NCI-H1436 treated with DMSO at 0.1 percent for 48 hours (cell line): ENCODE results near the gene ISG15.
"Not testable (repeated sequence)": the region's sequence is repeated elsewhere in the genome, so short reads cannot be mapped to it uniquely, and the experiment has no call there.

ENCODE experiments used
- DNase-seq: peaks from one replicate; lab custom pipeline; 2025; lab: John Stamatoyannopoulos, UW

The ISG15 gene

DNA sequence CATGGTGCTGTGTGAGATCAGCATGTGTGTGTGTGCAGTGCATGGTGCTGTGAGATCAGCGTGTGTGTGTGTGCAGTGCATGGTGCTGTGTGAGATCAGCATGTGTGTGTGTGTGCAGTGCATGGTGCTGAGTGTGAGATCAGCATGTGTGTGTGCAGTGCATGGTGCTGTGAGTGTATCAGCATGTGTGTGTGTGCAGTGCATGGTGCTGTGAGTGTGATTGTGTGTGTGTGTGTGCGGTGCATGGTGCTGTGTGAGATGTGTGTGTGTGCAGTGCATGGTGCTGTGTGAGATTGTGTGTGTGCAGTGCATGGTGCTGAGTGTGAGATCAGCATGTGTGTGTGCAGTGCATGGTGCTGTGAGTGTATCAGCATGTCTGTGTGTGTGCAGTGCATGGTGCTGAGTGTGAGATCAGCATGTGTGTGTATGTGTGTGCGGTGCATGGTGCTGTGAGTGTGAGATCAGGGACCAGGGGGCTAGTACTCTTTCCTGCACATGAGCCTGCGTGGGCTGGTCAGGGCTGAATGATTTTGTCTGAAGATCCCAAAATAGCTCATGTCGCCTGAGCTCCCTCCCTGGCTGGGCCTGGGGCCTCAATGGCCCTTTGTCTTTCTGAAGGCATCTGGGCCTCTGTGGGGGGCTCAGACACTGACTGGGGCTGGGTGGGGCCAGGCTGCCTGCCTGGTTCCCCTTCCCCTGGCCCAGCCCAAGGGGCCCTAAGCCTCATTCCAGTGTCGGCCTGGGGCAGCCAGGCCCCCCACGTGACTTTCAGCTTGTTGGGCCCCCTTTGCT, 17.8 kb downstream of the ISG15 start:
- not testable (repeated sequence) for DNase-seq

GRCh38 chr1:1031659-1032235, 18.4 kb downstream of the ISG15 start:
- DNase-seq: no peak

DNA sequence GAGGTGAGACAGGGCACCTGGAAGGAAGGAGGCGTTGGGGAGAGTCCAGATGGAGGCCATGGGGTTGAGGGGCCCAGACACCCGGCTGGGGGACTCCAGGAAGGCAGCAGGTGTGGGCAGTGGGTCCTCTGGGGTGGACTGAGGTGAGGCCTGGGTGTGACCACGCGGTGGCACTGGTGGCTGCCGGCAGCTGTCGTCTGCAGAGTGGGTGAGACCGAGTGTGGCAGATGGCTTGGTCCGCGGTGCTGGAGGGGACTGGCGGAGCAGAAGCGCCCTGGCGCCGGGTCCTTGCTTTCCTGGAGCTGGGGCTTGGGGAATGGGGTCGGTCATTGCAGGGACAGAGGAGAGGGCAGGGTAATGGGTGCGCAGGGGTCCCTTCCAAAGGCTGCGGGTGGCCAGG, 19.1 kb downstream of the ISG15 start:
- no peak for DNase-seq

DNA sequence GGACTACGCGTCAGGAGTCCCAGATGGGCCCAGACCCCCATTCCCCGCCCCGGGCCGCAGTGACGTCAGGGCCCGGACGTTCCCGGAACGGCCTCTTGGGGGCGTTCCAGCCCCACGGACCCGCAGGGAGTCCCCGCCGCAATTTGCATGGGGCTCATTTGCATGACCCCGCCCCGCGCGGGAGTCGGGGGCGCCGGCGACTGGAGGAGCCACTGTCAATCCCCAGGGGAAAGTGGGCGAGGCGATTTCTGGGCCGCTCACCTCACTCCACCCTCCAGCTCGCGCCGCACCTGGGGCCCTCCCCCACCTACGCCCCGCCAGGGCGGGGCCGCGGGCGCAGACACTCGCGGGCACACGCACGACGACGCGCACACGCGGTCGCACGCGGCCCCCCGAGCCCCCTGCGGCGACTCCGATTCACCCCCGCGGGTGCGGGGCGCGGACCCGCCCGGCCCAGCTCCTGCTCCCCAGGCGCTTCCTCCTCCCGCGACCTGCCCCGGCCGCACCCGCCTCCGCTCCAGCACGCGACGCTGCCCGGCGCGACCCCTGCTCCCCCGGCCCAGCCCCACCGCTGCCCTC, 19.8 kb downstream of the ISG15 start:
- DNase-seq: peak; percentile 67

- DNase-seq: no peak
These were observed 20.6 kb downstream of the ISG15 start for GRCh38 chr1:1033731-1034438.

- no peak for DNase-seq
These were observed 21.1 kb downstream of the ISG15 start for GRCh38 chr1:1034439-1034781.

GRCh38 chr1:1035291-1035943, 22.1 kb downstream of the ISG15 start:
- no peak for DNase-seq

- no peak for DNase-seq
These were observed 24.4 kb downstream of the ISG15 start for GRCh38 chr1:1037366-1038327.

DNA sequence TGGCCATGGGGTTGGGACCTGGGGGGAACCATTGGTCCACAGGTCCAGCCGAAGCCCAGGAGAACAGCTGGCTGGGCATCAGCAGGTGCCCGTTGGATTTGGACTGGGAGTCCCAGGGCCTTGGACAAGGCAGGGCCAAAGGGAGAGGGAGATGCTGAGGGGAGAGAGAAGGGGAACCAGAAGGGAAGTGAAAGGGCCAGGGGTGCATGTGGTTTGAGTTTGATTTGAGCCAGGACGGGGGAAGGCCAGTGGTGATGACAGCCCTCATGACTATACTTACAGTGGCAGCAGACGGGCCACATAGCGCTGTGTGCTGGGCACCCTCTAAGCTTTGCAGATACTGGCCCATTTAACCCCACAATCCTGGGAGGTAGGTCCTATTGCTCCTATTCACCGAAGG, 25.4 kb downstream of the ISG15 start:
- DNase-seq: no peak

GRCh38 chr1:1039145-1039910, 26.0 kb downstream of the ISG15 start:
- DNase-seq: no peak

- no peak for DNase-seq
These were observed 27.0 kb downstream of the ISG15 start for GRCh38 chr1:1040004-1040991.

DNA sequence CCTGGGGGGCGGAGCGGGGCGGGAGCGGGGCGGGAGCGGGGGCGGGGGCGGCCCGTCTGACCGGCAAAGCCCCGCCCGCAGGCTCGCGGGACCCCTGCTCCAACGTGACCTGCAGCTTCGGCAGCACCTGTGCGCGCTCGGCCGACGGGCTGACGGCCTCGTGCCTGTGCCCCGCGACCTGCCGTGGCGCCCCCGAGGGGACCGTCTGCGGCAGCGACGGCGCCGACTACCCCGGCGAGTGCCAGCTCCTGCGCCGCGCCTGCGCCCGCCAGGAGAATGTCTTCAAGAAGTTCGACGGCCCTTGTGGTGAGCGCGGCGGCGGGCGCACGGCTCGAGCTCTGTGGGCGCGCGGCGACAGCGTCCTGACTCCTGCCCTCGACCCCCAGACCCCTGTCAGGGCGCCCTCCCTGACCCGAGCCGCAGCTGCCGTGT, 27.8 kb downstream of the ISG15 start:
- no peak for DNase-seq

GRCh38 chr1:1041873-1042272, 28.6 kb downstream of the ISG15 start:
- DNase-seq: no peak

- no peak for DNase-seq
These were observed 29.5 kb downstream of the ISG15 start for GRCh38 chr1:1042835-1043234.

DNA sequence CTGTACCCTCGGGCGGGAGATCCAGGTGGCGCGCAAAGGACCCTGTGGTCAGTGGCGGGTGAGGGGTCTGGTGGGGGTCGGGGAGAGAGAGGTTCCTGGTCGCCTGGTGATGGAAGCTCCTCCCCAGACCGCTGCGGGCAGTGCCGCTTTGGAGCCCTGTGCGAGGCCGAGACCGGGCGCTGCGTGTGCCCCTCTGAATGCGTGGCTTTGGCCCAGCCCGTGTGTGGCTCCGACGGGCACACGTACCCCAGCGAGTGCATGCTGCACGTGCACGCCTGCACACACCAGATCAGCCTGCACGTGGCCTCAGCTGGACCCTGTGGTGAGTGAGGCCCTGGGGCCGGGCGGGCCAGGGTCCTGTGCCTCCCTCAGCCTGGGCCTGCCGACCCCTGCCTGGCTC, 30.1 kb downstream of the ISG15 start:
- no peak for DNase-seq

GRCh38 chr1:1043921-1044320, 30.6 kb downstream of the ISG15 start:
- DNase-seq: no peak

- DNase-seq: no peak
These were observed 31.3 kb downstream of the ISG15 start for GRCh38 chr1:1044455-1045078.

GRCh38 chr1:1045129-1045528, 31.8 kb downstream of the ISG15 start:
- DNase-seq: no peak

DNA sequence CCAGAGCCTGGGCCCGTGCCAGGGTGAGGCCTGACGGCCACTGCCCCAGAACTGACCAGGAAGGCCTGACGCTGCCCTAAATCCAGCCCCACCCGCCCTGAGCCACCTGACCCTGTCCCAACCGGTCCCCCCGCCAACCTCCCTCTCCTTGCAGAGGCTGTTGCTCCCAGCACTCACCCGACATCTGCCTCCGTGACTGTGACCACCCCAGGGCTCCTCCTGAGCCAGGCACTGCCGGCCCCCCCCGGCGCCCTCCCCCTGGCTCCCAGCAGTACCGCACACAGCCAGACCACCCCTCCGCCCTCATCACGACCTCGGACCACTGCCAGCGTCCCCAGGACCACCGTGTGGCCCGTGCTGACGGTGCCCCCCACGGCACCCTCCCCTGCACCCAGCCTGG, 32.9 kb downstream of the ISG15 start:
- DNase-seq: no peak
